HFF-Myc (cell line): ENCODE data around the gene ACYP2.
A peak's percentile ranks its signal among the peaks of the same experiment; 100 is the strongest.

Experiments
- DNase-seq: peaks from one replicate; pipeline ENCODE4 v3.0.0-alpha.2; 2011; ENCODE audit warnings: low read depth; ENCODE audit errors: extremely low read depth
- H3K4me3 ChIP-seq: replicated peaks from 2 replicates; pipeline ENCODE4 v1.5.1; 2011; ENCODE audit warnings: low read depth, mild to moderate bottlenecking, control low read depth, low read length
- TF ChIP-seq, protein P1 (sequence below): IDR thresholded peaks from 2 replicates; pipeline ENCODE4 v1.5.1; 2012; ENCODE audit warnings: mild to moderate bottlenecking, low read depth, low read length, control low read depth; ENCODE audit errors: missing control alignments

The ACYP2 gene

DNA sequence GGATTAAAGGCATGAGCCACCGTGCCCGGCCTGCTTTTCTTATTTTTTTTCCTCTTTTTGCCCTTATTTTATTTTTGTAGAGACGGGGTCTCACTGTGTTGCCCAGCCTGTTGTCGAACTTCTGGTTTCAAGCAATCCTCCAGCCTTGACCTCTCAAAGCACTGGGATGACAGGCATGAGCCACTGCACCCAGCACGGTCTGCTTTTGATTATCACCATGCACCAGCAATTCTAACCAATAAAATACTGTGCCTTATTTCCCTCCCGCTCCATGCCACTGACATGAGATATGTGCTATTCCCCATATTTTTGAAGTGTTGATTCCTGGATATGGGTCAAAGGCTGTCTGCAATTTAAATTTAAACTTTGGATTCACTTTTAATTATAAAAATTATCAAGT, 42.9 kb downstream of the ACYP2 start:
- H3K4me3 ChIP-seq, result no peak overlapping the region
- TF ChIP-seq, protein P1, sequence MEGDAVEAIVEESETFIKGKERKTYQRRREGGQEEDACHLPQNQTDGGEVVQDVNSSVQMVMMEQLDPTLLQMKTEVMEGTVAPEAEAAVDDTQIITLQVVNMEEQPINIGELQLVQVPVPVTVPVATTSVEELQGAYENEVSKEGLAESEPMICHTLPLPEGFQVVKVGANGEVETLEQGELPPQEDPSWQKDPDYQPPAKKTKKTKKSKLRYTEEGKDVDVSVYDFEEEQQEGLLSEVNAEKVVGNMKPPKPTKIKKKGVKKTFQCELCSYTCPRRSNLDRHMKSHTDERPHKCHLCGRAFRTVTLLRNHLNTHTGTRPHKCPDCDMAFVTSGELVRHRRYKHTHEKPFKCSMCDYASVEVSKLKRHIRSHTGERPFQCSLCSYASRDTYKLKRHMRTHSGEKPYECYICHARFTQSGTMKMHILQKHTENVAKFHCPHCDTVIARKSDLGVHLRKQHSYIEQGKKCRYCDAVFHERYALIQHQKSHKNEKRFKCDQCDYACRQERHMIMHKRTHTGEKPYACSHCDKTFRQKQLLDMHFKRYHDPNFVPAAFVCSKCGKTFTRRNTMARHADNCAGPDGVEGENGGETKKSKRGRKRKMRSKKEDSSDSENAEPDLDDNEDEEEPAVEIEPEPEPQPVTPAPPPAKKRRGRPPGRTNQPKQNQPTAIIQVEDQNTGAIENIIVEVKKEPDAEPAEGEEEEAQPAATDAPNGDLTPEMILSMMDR, result no peak
- DNase-seq, result peak; percentile 20

DNA sequence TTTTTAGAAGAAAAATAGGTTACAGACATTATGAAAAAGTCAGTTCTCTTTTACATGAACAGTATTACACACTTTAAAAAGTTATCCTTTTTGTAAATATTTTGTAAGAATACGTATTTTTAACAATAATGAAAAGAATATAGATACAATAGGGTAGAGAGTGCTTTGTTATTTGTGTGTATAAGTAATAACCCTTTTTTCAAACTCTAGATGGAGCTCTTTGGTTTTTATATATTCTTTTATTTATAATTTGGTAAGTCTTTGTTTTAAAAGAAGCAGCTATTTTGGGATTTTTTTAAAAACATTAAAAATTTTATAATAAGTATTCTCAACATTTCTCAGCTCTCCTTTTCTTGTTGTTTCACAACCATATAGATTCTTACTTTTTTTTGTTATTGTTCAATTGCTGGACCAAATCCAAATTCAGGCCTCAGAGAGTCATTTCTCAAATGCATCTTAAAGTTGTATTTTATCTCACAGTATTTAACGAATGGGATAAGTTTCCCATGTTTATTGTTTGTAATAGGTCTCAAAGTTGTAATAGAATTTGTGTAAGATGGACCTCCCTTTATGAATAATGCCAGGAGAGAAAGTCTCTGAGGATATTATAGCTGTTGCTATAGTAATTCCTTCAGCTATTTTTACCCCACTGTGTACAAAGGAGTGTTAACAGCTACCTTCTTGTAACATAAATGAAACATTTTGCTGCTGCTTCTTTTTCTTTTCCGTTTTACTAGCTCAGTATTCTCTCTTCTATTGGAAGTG, 46.4 kb downstream of the ACYP2 start:
- TF ChIP-seq, protein P1, result no peak
- no peak overlapping the region for H3K4me3 ChIP-seq
- no peak for DNase-seq

DNA sequence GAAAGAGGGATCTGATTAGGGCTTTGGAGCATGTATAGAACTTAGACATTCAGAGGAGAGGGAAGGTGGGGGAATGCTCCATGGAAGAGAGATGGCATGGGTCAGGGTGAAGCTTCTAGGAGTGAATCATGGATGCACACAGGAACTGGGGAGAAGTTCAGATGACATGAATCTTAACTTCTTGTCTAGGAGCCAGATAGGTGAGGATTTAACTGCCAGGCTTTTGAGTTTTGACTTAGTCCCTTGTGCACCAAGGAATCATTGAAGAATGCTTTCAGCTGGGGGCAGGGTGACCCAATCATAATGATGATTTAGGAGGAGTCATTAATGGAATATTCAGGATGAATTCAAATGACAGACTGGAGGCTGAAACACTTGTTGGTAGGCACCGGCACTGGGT, 48.7 kb downstream of the ACYP2 start:
- TF ChIP-seq, protein P1, result no peak
- H3K4me3 ChIP-seq, result no peak overlapping the region
- no peak for DNase-seq

DNA sequence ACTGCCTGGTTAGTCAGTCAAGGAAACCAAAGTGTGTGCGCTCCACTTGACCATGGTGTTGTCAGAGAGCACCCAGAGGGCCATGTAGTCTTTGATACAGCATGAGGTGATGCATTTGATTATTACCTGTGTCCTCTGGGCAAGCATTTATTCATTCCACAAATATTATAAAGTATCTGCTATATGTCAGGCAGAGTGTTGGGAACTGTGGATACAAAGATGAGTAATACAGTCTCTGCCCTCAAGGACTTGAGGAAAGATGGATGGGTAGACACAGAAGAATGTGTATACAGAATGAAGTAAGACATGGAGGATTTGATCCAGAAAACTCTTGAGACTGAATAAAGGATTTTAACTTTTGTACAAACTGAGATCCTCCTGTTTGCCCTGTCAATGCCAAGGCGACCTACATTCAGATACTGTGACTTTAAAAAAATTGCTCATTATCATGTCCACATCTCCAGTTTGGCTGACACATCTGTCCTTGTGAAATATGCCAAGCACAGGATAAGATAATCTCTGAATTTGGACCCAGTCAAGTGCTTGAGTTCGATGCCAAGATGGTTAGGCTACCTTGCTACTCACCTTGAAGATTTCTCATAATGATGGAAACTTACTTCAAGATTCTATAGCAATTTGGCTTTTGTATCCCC, 50.8 kb downstream of the ACYP2 start:
- TF ChIP-seq, protein P1, result no peak
- no peak for DNase-seq
- H3K4me3 ChIP-seq, result no peak overlapping the region

DNA sequence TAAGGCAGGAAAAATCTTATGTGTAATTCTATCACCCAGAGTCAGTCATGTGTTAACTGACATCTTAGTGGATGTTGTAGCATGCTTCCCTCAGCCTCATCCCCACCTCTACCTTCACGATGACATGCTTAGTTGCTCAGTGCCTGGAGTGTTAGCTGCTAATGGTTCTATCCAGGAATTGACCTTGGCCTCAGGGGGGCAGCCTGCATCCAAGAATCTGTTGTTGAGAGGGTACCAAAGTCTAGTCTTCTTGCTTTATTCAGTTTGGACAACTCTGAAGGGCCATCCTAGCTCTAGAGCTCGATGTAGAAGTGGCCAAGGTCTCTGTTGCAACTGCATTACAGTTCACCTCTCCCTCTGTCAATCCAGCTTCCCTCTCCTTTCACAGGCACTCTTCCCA, 61.2 kb downstream of the ACYP2 start:
- TF ChIP-seq, protein P1, result peak; percentile 63
- DNase-seq, result peak; percentile 25
- H3K4me3 ChIP-seq, result no peak overlapping the region

DNA sequence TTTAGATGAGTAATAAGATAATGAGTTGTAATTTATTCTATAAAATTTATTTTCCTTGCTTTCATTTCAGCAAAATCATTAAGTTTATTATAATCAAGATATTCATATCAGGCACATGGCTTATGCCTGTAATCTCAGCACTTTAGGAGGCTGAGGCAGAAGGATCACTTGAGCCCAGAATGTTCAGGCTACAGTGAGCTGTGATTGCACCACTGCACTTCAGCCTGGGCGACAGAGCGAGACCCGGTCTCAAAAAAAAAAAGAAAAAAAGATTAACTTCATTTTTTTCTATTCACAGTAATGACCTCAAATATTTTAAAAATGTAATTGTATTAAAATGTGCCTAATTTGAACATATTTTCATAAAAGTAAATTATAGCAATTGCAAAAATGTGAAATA, 67.9 kb downstream of the ACYP2 start:
- no peak overlapping the region for H3K4me3 ChIP-seq
- TF ChIP-seq, protein P1, result no peak
- no peak for DNase-seq

DNA sequence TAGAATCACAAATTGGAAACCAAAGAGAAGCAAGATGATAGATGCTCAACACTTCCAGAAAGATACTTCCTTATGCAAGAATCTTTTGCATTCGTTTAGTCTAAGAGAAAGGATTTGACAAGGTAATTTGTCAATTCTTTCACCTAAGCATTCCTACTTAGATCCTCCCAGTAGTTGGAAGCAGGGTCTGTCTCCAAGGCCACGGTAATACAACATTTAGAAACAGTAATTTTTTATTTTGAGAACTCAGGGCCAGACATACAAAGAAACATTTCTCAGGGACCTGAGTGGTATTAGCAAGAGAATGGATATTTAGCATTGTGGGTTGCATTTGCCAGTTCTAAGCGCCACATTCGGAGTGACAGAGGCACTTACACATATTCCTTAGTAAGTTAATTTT, 68.6 kb downstream of the ACYP2 start:
- H3K4me3 ChIP-seq, result no peak overlapping the region

More for the DNA sequence above, 68.6 kb downstream of the ACYP2 start:
- DNase-seq, result no peak
- TF ChIP-seq, protein P1, result no peak
